ENCODE results near the gene HBG2. TPM values are rescaled to one million over a fixed set of nuclear protein-coding genes. Genes with fewer than 3 reads are reported as not detected.

The HBG2 gene
- total and polyA plus RNA-seq, 2 of the 4 experiments (the other 2 are of a cell fraction): 0.54 TPM; not detected in 1

GRCh38 chr11:5285703-5286340 is 31.2 kb upstream of the HBG2 start (continued):
- TF ChIP-seq CTCF (conservative IDR thresholded peaks at IDR 0.05; ENCODE audit: low read depth, low read length): no peak

- H3K14ac ChIP-seq (replicated peaks; ENCODE audit: low read depth, low read length): peak overlapping the region; percentile 71; the same call in 1 of the 2 replicates
- H3K56ac ChIP-seq (ENCODE audit: extremely low read depth, insufficient read depth, low read length): no peak overlapping the region
- peak overlapping the region; percentile 56; the same call in 1 of the 2 replicates for H3K18ac ChIP-seq (ENCODE audit: low read depth, low read length)
- peak overlapping the region; percentile 82 for H3K4ac ChIP-seq (ENCODE audit: low read depth, low read length)
- no TSS peak for BruUV-seq (replicated peaks)
- no peaks in the 10 kb centered on the region for H3K9me3 ChIP-seq (ENCODE audit: control insufficient read depth, insufficient read depth, low read length)
- H2AFZ ChIP-seq (replicated peaks; ENCODE audit: low read length, poor library complexity): peak overlapping the region; percentile 53
- no peak overlapping the region for H3K4me2 ChIP-seq (ENCODE audit: low read depth, low read length)
- H4K5ac ChIP-seq (ENCODE audit: low read depth, low read length): peak overlapping the region; percentile 52
- H2AK5ac ChIP-seq (ENCODE audit: low read depth, low read length): peak overlapping the region; percentile 85; the same call in 1 of the 2 replicates
- no CpG with 5 or more reads among the region's 2 CpGs for WGBS, 2 experiments (ENCODE audit: extremely low coverage in 2 of 2, insufficient read length in 1 of 2)
- no peak overlapping the region for H3K27ac ChIP-seq (ENCODE audit: insufficient read depth, low read length)
- no peaks in the 10 kb centered on the region for H3K36me3 ChIP-seq (ENCODE audit: control insufficient read depth, insufficient read depth, low read length)
- peak overlapping the region; percentile 87 for H2BK20ac ChIP-seq (ENCODE audit: low read depth, low read length)
- peaks cover 22% of the 10 kb centered on the region for H3K4me1 ChIP-seq (ENCODE audit: control insufficient read depth, insufficient read depth, low read length)
- no peaks in the 10 kb centered on the region for H3K79me1 ChIP-seq (ENCODE audit: low read depth in 1 of 2, low read length in 2 of 2)
- in situ Hi-C loops (cut with MboI; ENCODE audit: low sequenced_read_pairs): loop anchor here (10.0 kb wide), 1 partner anchor 80 kb away; no protein-coding TSS in a partner anchor
- peak overlapping the region; percentile 91 for H2BK120ac ChIP-seq (ENCODE audit: low read depth, low read length)
- peak overlapping the region; percentile 88 for H4K91ac ChIP-seq (ENCODE audit: insufficient read depth, low read depth, low read length)
- dilution Hi-C loops (cut with HindIII; ENCODE audit: low sequenced_read_pairs, unreplicated experiment): no loop called here
- peaks cover 7% of the 10 kb centered on the region; the same call in 1 of the 2 replicates for H3K9me1 ChIP-seq (ENCODE audit: insufficient read depth, low read length)
- ChIA-PET CTCF (no interaction called here), POLR2A (ENCODE audit: unreplicated experiment) (no interaction called here)
- H3K4me3 ChIP-seq (ENCODE audit: insufficient read depth, low read depth, low read length): no peak overlapping the region
- H2BK15ac ChIP-seq (ENCODE audit: low read depth, low read length): peak overlapping the region; percentile 80; the same call in 2 of the 3 replicates
- no peak overlapping the region for H3K9ac ChIP-seq (ENCODE audit: low read depth, low read length)
- peak overlapping the region in 1 of 2 experiments; percentile 53; a peak in 2 of 4 replicates for H4K8ac ChIP-seq (ENCODE audit: low read depth in 2 of 2, low read length in 2 of 2)
- peak overlapping the region; percentile 34 for H2BK5ac ChIP-seq (ENCODE audit: low read depth, low read length, poor library complexity, severe bottlenecking)
- H3K23ac ChIP-seq (ENCODE audit: low read depth, low read length): no peak overlapping the region
- no peaks in the 10 kb centered on the region for H4K20me1 ChIP-seq (ENCODE audit: insufficient read depth, low read length)
- DNase-seq (no peak), ATAC-seq (ENCODE audit: low read depth) (no peak)
- no peak overlapping the region for H2AK9ac ChIP-seq (replicated peaks; ENCODE audit: low read depth, low read length, poor library complexity)
- H3K27me3 ChIP-seq (ENCODE audit: control insufficient read depth, insufficient read depth, low read length): no peaks in the 10 kb centered on the region
- intact Hi-C loops (cut with micrococcal nuclease): no loop called here
- TF ChIP-seq MAFK (IDR thresholded peaks at IDR 0.05; ENCODE audit: low read depth, low read length): no peak
- TF ChIP-seq RFX5 (IDR thresholded peaks at IDR 0.05; ENCODE audit: low read depth, low read length): no peak
- no peak for TF ChIP-seq ELK1 (IDR thresholded peaks at IDR 0.05; ENCODE audit: borderline replicate concordance, low read depth, low read length)
- no peak for TF ChIP-seq NFE2L2 (IDR thresholded peaks at IDR 0.05; ENCODE audit: low read depth, low read length)
- TF ChIP-seq MAZ (IDR thresholded peaks at IDR 0.05; ENCODE audit: borderline replicate concordance, low read depth, low read length): no peak
- TF ChIP-seq CHD1 (IDR thresholded peaks at IDR 0.05; ENCODE audit: low read depth, low read length): no peak
- no peak for TF ChIP-seq POLR2A (IDR thresholded peaks at IDR 0.05; ENCODE audit: low read depth, low read length)
- no peak for TF ChIP-seq CTCF (conservative IDR thresholded peaks at IDR 0.05; ENCODE audit: low read depth, low read length)
- no peak for TF ChIP-seq BHLHE40 (IDR thresholded peaks at IDR 0.05; ENCODE audit: low read depth, low read length)
Measured at GRCh38 chr11:5284637-5285036, 30.1 kb upstream of the HBG2 start.

All from IMR-90 (cell line).